Neuronal stem cell (in vitro differentiated cells): Measurements from ENCODE around the gene CPAMD8.

Experiments
- DNase-seq: peaks from one replicate; pipeline ENCODE4 v3.0.0-alpha.2; 2013; ENCODE audit warnings: low spot score
- H2AFZ ChIP-seq: one replicate; pipeline ENCODE4 v1.6.1; 2013; ENCODE audit warnings: mild to moderate bottlenecking, low read length, inconsistent platforms
- H2AK5ac ChIP-seq: 2 replicates; pipeline ENCODE4 v1.6.1; 2013; ENCODE audit warnings: low read depth, mild to moderate bottlenecking, inconsistent platforms, low read length, moderate library complexity, mixed read lengths
- H2BK120ac ChIP-seq: 2 replicates; pipeline ENCODE4 v1.6.1; 2013; ENCODE audit warnings: low read depth, mild to moderate bottlenecking, inconsistent platforms, low read length, moderate library complexity, mixed read lengths
- H2BK12ac ChIP-seq: one replicate; pipeline ENCODE4 v1.6.1; 2013; ENCODE audit warnings: low read length, inconsistent platforms
- H2BK15ac ChIP-seq: 2 replicates; pipeline ENCODE4 v1.6.1; 2013; ENCODE audit warnings: mild to moderate bottlenecking, low read length, inconsistent platforms, mixed read lengths
- H2BK5ac ChIP-seq: one replicate; pipeline ENCODE4 v1.6.1; 2013; ENCODE audit warnings: inconsistent platforms, mild to moderate bottlenecking, low read length, moderate library complexity
- H3K14ac ChIP-seq: one replicate; pipeline ENCODE4 v1.6.1; 2013; ENCODE audit warnings: low read length, inconsistent platforms
- H3K18ac ChIP-seq: 2 replicates; pipeline ENCODE4 v1.6.1; 2013; ENCODE audit warnings: low read length, inconsistent platforms
- H3K23ac ChIP-seq: 2 replicates; pipeline ENCODE4 v1.6.1; 2013; ENCODE audit warnings: low read depth, mild to moderate bottlenecking, mixed read lengths, low read length, inconsistent platforms; ENCODE audit not compliant: poor library complexity
- H3K27ac ChIP-seq: replicated peaks from 3 replicates; pipeline ENCODE4 v1.5.1; 2013; ENCODE audit warnings: low read length, inconsistent platforms
- H3K27me3 ChIP-seq, 3 experiments: 2 replicates each; pipeline ENCODE4 v1.6.1; 2013; ENCODE audit warnings: low read length in 3 of 3, mild to moderate bottlenecking in 2 of 3, inconsistent platforms in 1 of 3, low read depth in 1 of 3, mixed read lengths in 1 of 3, moderate library complexity in 1 of 3; ENCODE audit not compliant: control insufficient read depth in 3 of 3, insufficient read depth in 3 of 3
- H3K36me3 ChIP-seq, 2 donors: replicated peaks in 1 of 2; 2 replicates each; pipeline ENCODE4 v1.6.1; 2013; ENCODE audit warnings: low read length in 2 of 2; ENCODE audit not compliant: control insufficient read depth in 2 of 2, insufficient read depth in 2 of 2
- H3K4ac ChIP-seq: 2 replicates; pipeline ENCODE4 v1.6.1; 2013; ENCODE audit warnings: inconsistent platforms, mild to moderate bottlenecking, low read length, moderate library complexity
- H3K4me1 ChIP-seq, 2 donors: 1 replicate in 1 of 2; 2 replicates in 1 of 2; pipeline ENCODE4 v1.6.1; 2013; ENCODE audit warnings: low read length in 2 of 2, low read depth in 1 of 2; ENCODE audit not compliant: control insufficient read depth in 2 of 2, insufficient read depth in 1 of 2
- H3K4me2 ChIP-seq: one replicate; pipeline ENCODE4 v1.6.1; 2013; ENCODE audit warnings: mild to moderate bottlenecking, low read length, inconsistent platforms; ENCODE audit not compliant: insufficient read depth, poor library complexity, severe bottlenecking
- H3K4me3 ChIP-seq, 2 donors: 2 replicates each; pipeline ENCODE4 v1.5.1; 2013; ENCODE audit warnings: low read length in 2 of 2, mild to moderate bottlenecking in 2 of 2, inconsistent platforms in 1 of 2, moderate library complexity in 1 of 2
- H3K79me1 ChIP-seq: one replicate; pipeline ENCODE4 v1.6.1; 2013; ENCODE audit warnings: low read depth, mild to moderate bottlenecking, inconsistent platforms, low read length, moderate library complexity
- H3K9ac ChIP-seq: one replicate; pipeline ENCODE4 v1.6.1; 2013; ENCODE audit warnings: mild to moderate bottlenecking, low read depth, low read length, inconsistent platforms; ENCODE audit not compliant: poor library complexity
- H3K9me3 ChIP-seq, 2 donors: replicated peaks in 1 of 2; 2 replicates each; pipeline versions ENCODE3 to v1.6.1; 2013; ENCODE audit warnings: low read length in 2 of 2, mild to moderate bottlenecking in 2 of 2, inconsistent platforms in 1 of 2, low read depth in 1 of 2, mixed read lengths in 1 of 2, moderate library complexity in 1 of 2; ENCODE audit not compliant: control insufficient read depth in 2 of 2, insufficient read depth in 1 of 2
- H4K8ac ChIP-seq: one replicate; pipeline ENCODE4 v1.6.1; 2013; ENCODE audit warnings: low read depth, mild to moderate bottlenecking, inconsistent platforms, low read length, moderate library complexity
- H4K91ac ChIP-seq: one replicate; pipeline ENCODE4 v1.6.1; 2013; ENCODE audit warnings: low read length, low read depth, mild to moderate bottlenecking, inconsistent platforms; ENCODE audit not compliant: poor library complexity
- WGBS, 2 donors: extraction: QIAGEN DNeasy Blood & Tissue Kit; methylation state at CpG; one replicate each; pipeline ENCODE4 v1.1.7; 2013; ENCODE audit warnings: missing lambda C conversion rate in 2 of 2, mixed read lengths in 1 of 2; ENCODE audit not compliant: insufficient read length in 2 of 2, insufficient replicate concordance in 1 of 2; ENCODE audit errors: extremely low coverage in 2 of 2; 5-methylcytosine and 5-hydroxymethylcytosine counted together

CPAMD8 gene

DNA sequence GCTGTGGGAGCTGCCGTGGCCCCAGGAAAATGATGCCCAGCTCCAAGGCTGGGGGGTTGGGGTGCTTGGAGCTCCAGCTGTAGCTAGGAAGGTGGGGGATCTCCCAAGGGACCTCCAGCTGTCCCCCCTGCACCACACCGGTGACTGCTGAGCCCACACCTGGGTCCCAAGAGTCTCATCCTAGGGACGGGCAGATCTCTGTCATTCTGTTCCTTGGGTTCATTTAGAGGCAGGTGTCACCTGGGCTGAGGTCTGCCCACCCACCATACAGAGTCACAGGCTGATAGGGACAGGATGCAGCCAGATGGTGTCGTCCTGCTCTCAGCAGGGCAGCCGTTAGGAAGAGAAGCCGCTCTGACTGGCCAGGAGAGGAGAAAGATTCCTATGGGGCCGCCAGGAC lies 132.5 kb downstream of the CPAMD8 start:
- Histone ChIP-seq H4K91ac (no peak overlapping the region), H3K14ac (no peak overlapping the region), H3K9ac (no peak overlapping the region), H4K8ac (no peak overlapping the region), H3K27me3 (peaks cover 0 to 24% (median 7%) of the 10 kb centered on the region in 3 experiments), H3K79me1 (peaks cover 2% of the 10 kb centered on the region), H3K18ac (no peak overlapping the region), H3K4me3 (no peak overlapping the region), H3K23ac (no peak overlapping the region), H3K27ac (no peak overlapping the region), H3K4me1 (peaks cover 4 to 10% of the 10 kb centered on the region in 2 donors), H2AFZ (no peak overlapping the region), H3K9me3 (no peaks in the 10 kb centered on the region), H2BK12ac (no peak overlapping the region), H2BK15ac (no peak overlapping the region), H3K4me2 (no peak overlapping the region), H3K36me3 (no peaks in the 10 kb centered on the region), H2BK5ac (no peak overlapping the region), H2BK120ac (no peak overlapping the region), H2AK5ac (peak overlapping the region; percentile 6), H3K4ac (no peak overlapping the region)
- DNase-seq, result no peak
- WGBS, 2 donors, result no CpG with 5 or more reads among the region's 7 CpGs

GRCh38 chr19:16893686-16893989 lies 133.0 kb downstream of the CPAMD8 start:
- no peak overlapping the region for H2AFZ ChIP-seq
- DNase-seq, result no peak
- H2BK15ac ChIP-seq, result no peak overlapping the region

GRCh38 chr19:16892868-16893685 lies 133.5 kb downstream of the CPAMD8 start:
- H3K36me3 ChIP-seq, result no peaks in the 10 kb centered on the region
- H3K9ac ChIP-seq, result no peak overlapping the region
- DNase-seq, result no peak
- no peak overlapping the region for H3K4me3 ChIP-seq
- H3K79me1 ChIP-seq, result peaks cover 2% of the 10 kb centered on the region
- H4K8ac ChIP-seq, result no peak overlapping the region
- H3K4me1 ChIP-seq, result peaks cover 4 to 8% of the 10 kb centered on the region in 2 donors
- H2AK5ac ChIP-seq, result no peak overlapping the region
- H3K27ac ChIP-seq, result no peak overlapping the region
- H3K27me3 ChIP-seq, result peaks cover 0 to 24% (median 5%) of the 10 kb centered on the region in 3 experiments
- H2BK15ac ChIP-seq, result no peak overlapping the region
- H3K9me3 ChIP-seq, result no peaks in the 10 kb centered on the region
- WGBS, 2 donors, result no CpG with 5 or more reads among the region's 19 CpGs
- no peak overlapping the region for H2BK12ac ChIP-seq
- H3K4me2 ChIP-seq, result no peak overlapping the region
- no peak overlapping the region for H3K14ac ChIP-seq
- no peak overlapping the region for H3K18ac ChIP-seq
- H4K91ac ChIP-seq, result no peak overlapping the region
- no peak overlapping the region for H2AFZ ChIP-seq
- H3K23ac ChIP-seq, result no peak overlapping the region
- no peak overlapping the region for H3K4ac ChIP-seq
- H2BK120ac ChIP-seq, result no peak overlapping the region
- peak overlapping the region; percentile 29 for H2BK5ac ChIP-seq

More at GRCh38 chr19:16893686-16893989, 133.0 kb downstream of the CPAMD8 start:
- no peak overlapping the region for H3K14ac ChIP-seq
- no peak overlapping the region for H4K8ac ChIP-seq
- no peak overlapping the region for H3K4me3 ChIP-seq
- no peak overlapping the region for H3K27ac ChIP-seq
- peak overlapping the region; percentile 35 for H3K23ac ChIP-seq
- no CpG with 5 or more reads among the region's 14 CpGs for WGBS, 2 donors
- H4K91ac ChIP-seq, result no peak overlapping the region
- no peak overlapping the region for H3K18ac ChIP-seq
- H2BK120ac ChIP-seq, result no peak overlapping the region
- peaks cover 2% of the 10 kb centered on the region for H3K79me1 ChIP-seq
- no peaks in the 10 kb centered on the region for H3K9me3 ChIP-seq
- H3K4me1 ChIP-seq, result peaks cover 4 to 10% of the 10 kb centered on the region in 2 donors
- no peak overlapping the region for H2BK5ac ChIP-seq
- no peak overlapping the region for H3K4ac ChIP-seq
- no peak overlapping the region for H3K9ac ChIP-seq
- H3K36me3 ChIP-seq, result no peaks in the 10 kb centered on the region
- peaks cover 0 to 24% (median 7%) of the 10 kb centered on the region in 3 experiments for H3K27me3 ChIP-seq
- H3K4me2 ChIP-seq, result no peak overlapping the region
- H2BK12ac ChIP-seq, result no peak overlapping the region
- H2AK5ac ChIP-seq, result peak overlapping the region; percentile 6

- H3K27ac ChIP-seq, result no peak overlapping the region
- H2BK15ac ChIP-seq, result no peak overlapping the region
- H3K4me1 ChIP-seq, result peaks cover 4 to 9% of the 10 kb centered on the region in 2 donors
- peaks cover 0 to 24% (median 3%) of the 10 kb centered on the region in 3 experiments for H3K27me3 ChIP-seq
- no peak overlapping the region for H3K4me2 ChIP-seq
- H2BK5ac ChIP-seq, result no peak overlapping the region
- no peak overlapping the region for H2BK120ac ChIP-seq
- no peak overlapping the region for H3K4me3 ChIP-seq
- H2AFZ ChIP-seq, result no peak overlapping the region
- H2AK5ac ChIP-seq, result no peak overlapping the region
- no peak overlapping the region for H3K14ac ChIP-seq
- no peak overlapping the region for H3K18ac ChIP-seq
- no peak for DNase-seq
- no CpG with 5 or more reads among the region's 4 CpGs for WGBS, 2 donors
- no peaks in the 10 kb centered on the region for H3K9me3 ChIP-seq
- peaks cover 2% of the 10 kb centered on the region for H3K79me1 ChIP-seq
- H3K36me3 ChIP-seq, result no peaks in the 10 kb centered on the region
- no peak overlapping the region for H2BK12ac ChIP-seq
- no peak overlapping the region for H4K91ac ChIP-seq
- H3K23ac ChIP-seq, result no peak overlapping the region
- H4K8ac ChIP-seq, result no peak overlapping the region
- no peak overlapping the region for H3K9ac ChIP-seq
- H3K4ac ChIP-seq, result no peak overlapping the region
Observed at GRCh38 chr19:16892436-16892835, 134.2 kb downstream of the CPAMD8 start.
